ENCODE data around the gene NPIPA1. TPM values are rescaled to one million over a fixed set of nuclear protein-coding genes. Genes with fewer than 3 reads are reported as not detected.
"Not testable (repeated sequence)": the region's sequence is repeated elsewhere in the genome, so short reads cannot be mapped to it uniquely, and the experiment has no call there.

NPIPA1 gene
- total and polyA plus RNA-seq, 9 of the 15 experiments (the other 6 are each of a cell fraction or from before 2014, with no cell fraction given): 8.2 to 48.7 (median 27.2) TPM

GRCh38 chr16:14942686-14943085 lies 5.4 kb downstream of the NPIPA1 start:
- H3K79me2 ChIP-seq (ENCODE audit: control insufficient read depth, insufficient read depth, low read length); H3K4me3 ChIP-seq; H3K36me3 ChIP-seq (ENCODE audit: control insufficient read depth, insufficient read depth, low read length); H3K4me2 ChIP-seq (ENCODE audit: insufficient read depth, low read length); intact Hi-C loops (cut with micrococcal nuclease); H2AFZ ChIP-seq (ENCODE audit: low read depth, low read length); H3K9me3 ChIP-seq (replicated peaks; ENCODE audit: control insufficient read depth, insufficient read depth, low read depth, low read length); ATAC-seq; H3K27me3 ChIP-seq (ENCODE audit: control insufficient read depth in 2 of 2, insufficient read depth in 2 of 2, low read length in 2 of 2); POLR2A ChIA-PET; FAIRE-seq; DNase-seq (ENCODE audit: extremely low read depth in 1 of 4, low spot score in 3 of 4); H3K9me1 ChIP-seq (ENCODE audit: control insufficient read depth, insufficient read depth, low read length); H4K20me1 ChIP-seq (replicated peaks; ENCODE audit: control insufficient read depth, insufficient read depth, low read length); CTCF ChIA-PET (ENCODE audit: low intra/inter-chr PET ratio); H3K9ac ChIP-seq (ENCODE audit: insufficient read depth in 1 of 2, low read depth in 2 of 2, low read length in 2 of 2); BruUV-seq (replicated peaks); H3K27ac ChIP-seq (ENCODE audit: extremely low read depth, low read depth, low read length); in situ Hi-C loops (cut with MboI); H3K4me1 ChIP-seq (replicated peaks in 1 of 2; ENCODE audit: control insufficient read depth in 2 of 2, insufficient read depth in 2 of 2, low read length in 2 of 2): not testable (repeated sequence)
- WGBS (ENCODE audit: insufficient coverage, low coverage, missing lambda C conversion rate): 19% methylated on average over 3 of the region's 3 CpGs

GRCh38 chr16:14955546-14956231 lies 18.4 kb downstream of the NPIPA1 start:
- WGBS (ENCODE audit: insufficient coverage, low coverage, missing lambda C conversion rate): 48% methylated on average over 15 of the region's 16 CpGs
- H3K9me3 ChIP-seq (replicated peaks; ENCODE audit: control insufficient read depth, insufficient read depth, low read depth, low read length): no peaks in the 10 kb centered on the region
- TF ChIP-seq E2F6 (IDR thresholded peaks at IDR 0.05; ENCODE audit: borderline replicate concordance in 1 of 2, extremely low read depth in 1 of 2, insufficient read depth in 1 of 2, insufficient read length in 1 of 2, low read depth in 1 of 2, low read length in 1 of 2, poor library complexity in 1 of 2, severe bottlenecking in 1 of 2) (no peak), RB1 (IDR thresholded peaks at IDR 0.05; ENCODE audit: low read depth) (no peak), ETS1 (conservative IDR thresholded peaks at IDR 0.05; ENCODE audit: control insufficient read depth, low read depth, low read length) (no peak), ZNF589 (CRISPR knock-in tag; IDR thresholded peaks at IDR 0.05; ENCODE audit: low read depth) (no peak), IRF1 (CRISPR knock-in tag; IDR thresholded peaks at IDR 0.05; ENCODE audit: borderline replicate concordance) (no peak), BRCA1 (IDR thresholded peaks at IDR 0.05) (no peak), BRCA1 (CRISPR knock-in tag; IDR thresholded peaks at IDR 0.05) (no peak), RBM25 (IDR thresholded peaks at IDR 0.05; ENCODE audit: low read depth, low read length, severe bottlenecking) (no peak)

More at GRCh38 chr16:14955546-14956231, 18.4 kb downstream of the NPIPA1 start:
- intact Hi-C loops (cut with micrococcal nuclease) (no loop called here), in situ Hi-C loops (cut with MboI) (loop anchor here (5.0 kb wide), 1 partner anchor 1392 kb away; no protein-coding TSS in a partner anchor)
- H3K79me2 ChIP-seq (ENCODE audit: control insufficient read depth, insufficient read depth, low read length): no peaks in the 10 kb centered on the region
- no peak overlapping the region for H3K27ac ChIP-seq (ENCODE audit: extremely low read depth, low read depth, low read length)
- H4K20me1 ChIP-seq (replicated peaks; ENCODE audit: control insufficient read depth, insufficient read depth, low read length): no peaks in the 10 kb centered on the region
- ATAC-seq (no peak), DNase-seq (ENCODE audit: extremely low read depth in 1 of 4, low spot score in 3 of 4) (peak in 1 of 4 experiments; percentile 6), FAIRE-seq (no peak)
- H2AFZ ChIP-seq (ENCODE audit: low read depth, low read length): no peak overlapping the region
- BruUV-seq (replicated peaks): no TSS peak
- peaks cover 5 to 6% of the 10 kb centered on the region in 2 experiments; a peak in 4 of 5 replicates for H3K4me1 ChIP-seq (replicated peaks in 1 of 2; ENCODE audit: control insufficient read depth in 2 of 2, insufficient read depth in 2 of 2, low read length in 2 of 2)
- H3K27me3 ChIP-seq (ENCODE audit: control insufficient read depth in 2 of 2, insufficient read depth in 2 of 2, low read length in 2 of 2): peaks cover 5 to 8% of the 10 kb centered on the region in 2 experiments; a peak in 3 of 5 replicates
- no peaks in the 10 kb centered on the region for H3K36me3 ChIP-seq (ENCODE audit: control insufficient read depth, insufficient read depth, low read length)
- H3K4me3 ChIP-seq: no peak overlapping the region
- CTCF ChIA-PET (ENCODE audit: low intra/inter-chr PET ratio): no interaction called here
- no peaks in the 10 kb centered on the region for H3K9me1 ChIP-seq (ENCODE audit: control insufficient read depth, insufficient read depth, low read length)
- no peak overlapping the region for H3K4me2 ChIP-seq (ENCODE audit: insufficient read depth, low read length)
- POLR2A ChIA-PET: no interaction called here
- peak overlapping the region in 1 of 2 experiments; percentile 19; a peak in 1 of 4 replicates for H3K9ac ChIP-seq (ENCODE audit: insufficient read depth in 1 of 2, low read depth in 2 of 2, low read length in 2 of 2)
